ENCODE data around the gene ARHGAP5.

DNA sequence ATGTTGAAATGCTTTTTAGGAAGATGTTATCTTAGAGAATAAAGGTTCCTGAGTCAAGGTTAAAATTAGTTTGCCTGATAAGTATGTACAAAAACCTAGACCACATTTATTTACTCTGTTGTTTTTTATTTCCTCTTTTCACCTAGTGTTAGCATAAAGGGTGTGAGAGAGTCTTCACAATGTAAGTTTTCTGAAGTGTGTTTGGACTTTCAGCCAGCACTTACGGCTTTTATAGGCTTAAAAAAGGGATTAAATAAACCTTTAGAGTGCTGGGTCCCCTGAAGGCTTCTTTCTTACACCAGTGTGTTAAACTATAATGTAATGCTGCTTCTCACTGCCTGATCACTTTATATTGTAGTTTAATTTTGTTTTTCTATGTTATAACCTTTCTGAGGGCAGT lies 27.2 kb downstream of the ARHGAP5 start:
- TF ChIP-seq, protein P1, sequence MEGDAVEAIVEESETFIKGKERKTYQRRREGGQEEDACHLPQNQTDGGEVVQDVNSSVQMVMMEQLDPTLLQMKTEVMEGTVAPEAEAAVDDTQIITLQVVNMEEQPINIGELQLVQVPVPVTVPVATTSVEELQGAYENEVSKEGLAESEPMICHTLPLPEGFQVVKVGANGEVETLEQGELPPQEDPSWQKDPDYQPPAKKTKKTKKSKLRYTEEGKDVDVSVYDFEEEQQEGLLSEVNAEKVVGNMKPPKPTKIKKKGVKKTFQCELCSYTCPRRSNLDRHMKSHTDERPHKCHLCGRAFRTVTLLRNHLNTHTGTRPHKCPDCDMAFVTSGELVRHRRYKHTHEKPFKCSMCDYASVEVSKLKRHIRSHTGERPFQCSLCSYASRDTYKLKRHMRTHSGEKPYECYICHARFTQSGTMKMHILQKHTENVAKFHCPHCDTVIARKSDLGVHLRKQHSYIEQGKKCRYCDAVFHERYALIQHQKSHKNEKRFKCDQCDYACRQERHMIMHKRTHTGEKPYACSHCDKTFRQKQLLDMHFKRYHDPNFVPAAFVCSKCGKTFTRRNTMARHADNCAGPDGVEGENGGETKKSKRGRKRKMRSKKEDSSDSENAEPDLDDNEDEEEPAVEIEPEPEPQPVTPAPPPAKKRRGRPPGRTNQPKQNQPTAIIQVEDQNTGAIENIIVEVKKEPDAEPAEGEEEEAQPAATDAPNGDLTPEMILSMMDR (IDR thresholded peaks at IDR 0.05), result no peak
- no peak for TF ChIP-seq EP300 (IDR thresholded peaks at IDR 0.05)
